Stimulated activated CD4-positive, alpha-beta T cell treated with anti-CD3 and anti-CD28 coated beads, Interleukin-4, amount 100 ng/mL, for 48 hours (primary cell): ENCODE measurements around the gene SLC30A2.
A peak's percentile ranks its signal among the peaks of the same experiment; 100 is the strongest.

Experiments
- DNase-seq, 2 donors: peaks; one replicate each; pipeline ENCODE4 v3.0.0-alpha.2; 2020; ENCODE audit warnings: low read depth in 2 of 2

Gene SLC30A2

DNA sequence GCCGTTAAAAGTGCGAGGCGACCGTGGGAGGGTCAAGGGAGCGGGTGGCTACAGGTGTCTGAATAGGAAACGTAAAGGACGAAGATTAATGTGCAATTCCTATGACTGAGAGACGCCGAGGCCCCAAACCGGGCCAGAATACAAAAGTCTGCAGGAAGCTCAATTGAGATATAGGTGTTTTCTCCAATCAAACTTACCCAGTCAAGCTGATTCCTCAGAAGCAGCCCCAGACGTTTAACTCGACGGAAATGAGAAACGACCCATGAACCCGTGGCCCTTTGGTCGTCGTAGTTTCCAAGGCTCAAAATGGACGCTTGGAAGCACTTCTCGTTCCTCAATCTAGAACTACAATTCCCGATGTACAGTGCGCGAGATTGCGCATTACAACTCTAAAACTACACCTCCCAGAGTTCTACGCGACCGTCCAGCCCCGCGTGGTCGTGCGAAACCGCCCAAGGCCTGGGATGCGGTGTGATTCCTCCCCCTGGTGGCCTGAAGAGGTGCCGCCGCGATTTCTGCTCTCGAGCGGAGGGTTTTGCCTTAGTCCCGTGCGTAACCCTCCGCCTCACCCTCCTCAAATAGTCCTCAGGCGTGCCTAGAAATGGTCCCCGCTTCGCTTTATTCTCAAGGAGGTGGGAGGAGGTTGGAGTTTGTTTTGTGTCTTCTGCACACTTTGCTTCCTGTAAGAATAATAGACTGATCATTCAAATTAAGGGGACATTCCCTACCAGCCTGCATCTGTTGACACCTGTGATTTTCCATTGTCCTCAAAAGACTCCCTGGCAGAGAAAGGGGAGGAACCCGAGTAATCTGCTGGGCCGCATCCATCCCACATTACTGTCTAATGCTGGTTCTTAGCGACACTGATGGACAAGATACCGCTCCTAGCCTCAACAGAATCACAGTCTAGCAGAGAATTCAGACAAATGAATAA lies 47.8 kb downstream of the SLC30A2 start, which contains the start of gene PAFAH2:
PAFAH2 (minus strand) TSS at position 236 of the 934 bp plus-strand sequence. CDS start 7,247 bp downstream, outside the sequence.
- DNase-seq = peak; percentile 94 to 95

DNA sequence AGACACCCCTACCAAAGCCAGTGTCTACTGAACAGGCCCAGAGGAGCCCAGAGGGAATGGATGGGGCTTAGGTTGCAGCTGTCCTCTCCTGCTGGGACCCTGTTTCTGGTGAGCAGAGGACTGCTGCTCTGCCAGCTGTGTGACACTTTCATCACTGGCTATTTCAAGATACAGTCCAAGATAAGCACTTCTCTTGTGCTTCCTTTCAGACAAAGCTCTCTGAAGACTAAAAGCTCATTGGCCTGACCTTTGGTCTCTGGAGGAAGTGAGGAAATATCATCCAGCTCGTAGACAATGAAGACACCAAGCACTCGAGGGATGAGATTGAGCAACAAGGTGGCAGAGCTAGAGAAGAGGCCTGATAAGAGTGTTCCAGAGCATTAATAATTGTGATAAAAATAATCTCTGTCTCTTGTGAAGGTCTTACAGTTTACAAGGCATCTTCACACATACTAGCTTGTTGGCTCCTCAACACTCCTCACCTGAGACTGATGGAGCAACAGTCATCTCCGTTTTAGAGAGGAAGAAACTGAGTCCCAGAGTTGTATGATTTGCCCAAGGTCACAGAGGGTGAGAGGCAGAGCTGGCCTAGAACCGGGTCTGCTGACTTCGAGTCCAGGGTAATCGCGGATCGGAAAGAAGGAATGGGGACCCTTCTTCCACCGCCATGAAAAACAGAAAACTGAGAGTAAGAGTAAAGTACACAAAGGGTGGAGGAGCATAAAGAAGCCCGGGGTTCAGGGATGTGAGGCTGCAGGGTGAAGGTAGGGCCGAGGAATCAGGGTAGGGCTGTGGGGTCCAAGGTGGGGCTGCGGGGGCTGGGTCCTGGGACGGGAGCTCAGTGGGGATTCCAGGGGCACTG lies 48.7 kb downstream of the SLC30A2 start:
- DNase-seq = no peak

DNA sequence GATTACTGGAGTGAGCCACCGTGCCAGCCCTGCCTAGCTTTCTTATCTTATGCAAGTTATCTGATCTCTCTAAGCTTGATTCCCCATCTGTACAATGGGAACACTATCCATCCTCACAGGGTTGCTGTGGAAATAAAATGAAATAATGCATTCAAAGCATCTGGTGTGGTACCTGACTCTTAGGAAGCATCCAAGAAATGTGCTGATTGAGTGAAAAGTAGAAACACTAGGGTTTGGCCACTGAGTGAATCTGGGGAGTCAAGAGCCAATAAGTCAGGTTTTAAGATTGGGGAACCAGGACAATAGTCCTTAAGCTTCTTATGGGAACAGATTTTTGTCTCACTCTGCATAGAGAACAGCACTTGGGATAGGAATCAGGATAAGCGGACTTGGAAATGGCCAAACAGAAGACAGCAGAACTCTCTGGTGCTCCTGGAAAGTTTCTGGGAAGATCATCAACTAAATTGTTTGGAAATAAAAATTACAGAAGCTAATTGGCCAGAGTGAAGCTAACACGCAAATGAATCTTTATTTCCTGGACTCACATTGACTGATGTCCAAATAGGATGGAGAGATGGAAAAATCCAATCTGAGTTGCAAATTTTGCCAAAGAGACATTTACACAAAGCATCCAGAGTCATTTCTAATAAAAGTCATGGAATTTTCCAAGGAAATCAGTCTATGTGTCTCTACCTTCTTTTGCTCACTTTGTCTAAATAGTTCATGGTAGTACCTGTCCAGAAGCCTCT lies 51.3 kb downstream of the SLC30A2 start:
- DNase-seq = no peak

DNA sequence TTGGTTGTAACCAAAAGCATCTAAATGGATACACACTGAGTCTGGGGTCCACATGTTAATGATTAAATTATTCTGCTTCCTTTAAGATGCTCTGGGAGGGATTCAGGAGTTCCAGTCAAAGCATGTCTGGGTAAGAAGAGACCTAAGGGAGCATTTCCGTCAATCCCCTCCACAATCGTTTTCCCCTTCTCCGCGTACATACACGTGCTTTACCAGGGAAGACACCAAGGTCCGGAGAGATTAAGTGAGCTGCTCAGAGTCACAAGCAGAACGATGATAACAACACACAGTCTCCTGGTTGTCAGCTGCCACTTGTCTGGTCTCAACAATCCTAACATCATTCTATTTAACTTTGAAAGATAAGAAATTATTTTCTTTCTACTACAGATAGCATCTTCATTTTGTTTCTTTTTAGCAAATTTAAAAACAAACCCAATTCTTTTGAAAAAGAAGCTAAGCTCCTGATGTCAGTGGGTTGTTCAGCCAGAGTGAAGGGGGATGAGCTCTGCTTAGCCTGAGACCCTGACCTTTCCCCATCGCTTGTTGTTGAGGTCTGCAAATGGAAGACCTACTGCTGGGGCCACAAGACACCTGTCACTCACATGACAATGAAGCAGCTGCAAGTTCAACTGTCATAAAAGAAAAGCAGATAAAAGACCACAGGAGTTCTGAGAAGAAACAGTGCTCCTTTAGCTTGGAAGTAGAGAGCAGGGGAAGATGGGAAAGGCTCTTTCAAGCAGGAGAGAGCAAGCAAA lies 52.5 kb downstream of the SLC30A2 start:
- DNase-seq = no peak

DNA sequence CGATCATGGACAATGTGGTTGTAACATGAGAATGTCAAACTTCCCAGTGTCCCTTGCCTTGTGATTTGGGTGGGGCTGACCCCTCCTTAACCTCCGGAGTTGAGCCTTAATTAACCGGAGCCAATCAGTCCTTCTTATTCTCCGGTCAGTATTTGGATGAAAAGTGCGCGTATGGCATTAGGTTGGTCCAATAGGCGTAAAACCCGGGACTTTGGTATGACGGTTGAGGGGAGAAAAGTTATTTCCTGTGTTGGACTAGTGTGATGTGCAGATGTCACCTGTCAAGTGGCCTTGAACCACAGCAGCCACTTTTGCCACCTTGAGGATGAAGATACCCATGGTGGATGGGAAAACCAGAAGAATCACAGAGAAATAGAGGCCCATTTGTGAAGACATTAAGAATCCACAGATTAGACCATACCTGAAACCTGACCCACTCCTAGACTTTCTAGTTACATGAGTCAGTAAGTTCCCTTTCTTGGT lies 53.2 kb downstream of the SLC30A2 start:
- DNase-seq = no peak

DNA sequence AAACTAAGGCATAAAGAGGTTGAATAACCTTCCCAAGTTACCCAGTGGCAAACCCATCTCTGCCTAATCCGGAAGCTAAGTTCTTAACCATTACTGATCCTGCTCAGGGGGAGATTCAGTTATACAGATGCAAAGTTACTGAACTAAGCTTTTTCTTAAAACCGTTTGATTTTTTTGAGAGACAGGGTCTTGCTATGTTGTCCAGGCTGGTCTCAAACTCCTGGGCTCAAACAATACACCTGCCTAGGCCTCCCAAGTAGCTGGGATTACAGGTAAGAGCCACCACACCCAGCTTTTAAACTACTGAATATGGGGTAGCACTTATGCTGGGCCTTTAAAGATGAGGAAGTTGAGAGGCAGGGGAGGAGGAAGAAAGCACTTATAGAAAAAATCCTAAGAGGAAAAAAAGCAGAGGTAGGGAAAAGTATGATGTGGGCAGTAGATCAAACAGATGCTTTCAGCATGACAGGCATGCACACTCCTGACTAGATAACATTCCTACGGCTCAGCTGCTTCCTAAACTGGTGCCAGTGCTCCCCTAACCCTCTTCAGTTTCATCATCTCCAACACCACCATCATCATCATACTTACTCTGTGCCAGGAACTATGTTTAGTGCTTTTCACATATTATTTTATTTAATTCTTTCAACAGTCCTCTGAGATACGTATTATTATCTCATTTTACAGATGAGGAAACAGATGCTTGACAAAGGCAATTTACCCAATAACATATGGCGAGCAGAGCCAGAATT lies 53.8 kb downstream of the SLC30A2 start:
- DNase-seq = no peak

DNA sequence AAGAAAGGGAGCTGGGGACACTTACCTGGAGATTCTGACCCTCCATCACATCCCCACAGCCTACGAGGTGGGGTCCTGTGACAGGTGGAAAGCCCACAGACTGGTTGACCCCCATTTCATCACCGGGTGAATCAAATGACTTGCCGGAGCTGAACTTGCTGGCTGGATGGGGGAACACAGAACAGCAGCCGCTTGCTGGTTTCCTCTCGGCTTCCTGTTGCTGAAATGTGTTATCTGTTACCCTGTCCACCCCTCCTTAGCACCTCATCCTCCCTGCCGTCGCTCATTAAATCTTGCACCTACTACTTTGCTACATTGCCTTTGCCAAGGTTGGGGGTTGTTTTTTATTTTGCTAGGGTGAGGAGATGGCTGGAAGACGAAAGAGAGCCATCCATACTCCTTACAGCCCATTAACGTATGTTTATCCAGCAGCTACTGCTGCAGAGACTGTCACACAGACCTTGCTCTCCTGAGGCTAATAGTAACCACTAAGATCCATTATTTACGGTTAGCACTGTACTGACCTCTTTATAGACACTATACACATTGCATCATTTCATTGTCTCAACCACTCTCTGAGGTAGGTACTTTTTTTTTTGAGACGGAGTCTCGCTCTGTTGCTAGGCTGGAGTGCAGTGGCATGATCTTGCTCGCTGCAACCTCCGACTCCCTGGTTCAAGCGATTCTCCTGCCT lies 55.1 kb downstream of the SLC30A2 start:
- DNase-seq = peak in 1 of 2 donors; percentile 19

DNA sequence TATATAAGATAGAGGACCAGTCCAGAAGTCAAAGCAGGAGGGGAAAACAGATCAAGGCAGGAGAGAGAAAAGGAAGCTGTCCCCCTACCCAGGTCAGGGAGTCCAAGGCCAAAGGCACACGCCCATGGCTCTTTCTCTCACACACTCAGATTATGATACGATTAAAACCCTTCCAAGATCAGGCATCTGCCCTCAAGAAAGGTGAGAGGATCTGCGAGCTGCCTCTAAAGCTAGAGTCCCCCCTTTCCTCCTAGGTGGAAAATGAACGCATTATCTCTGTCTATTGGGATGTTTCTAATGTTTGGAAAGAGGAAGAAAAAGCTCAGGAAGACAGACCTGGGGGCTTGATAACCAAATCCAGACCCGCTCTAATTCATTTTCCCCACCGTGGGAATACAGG lies 55.7 kb downstream of the SLC30A2 start:
- no peak for DNase-seq

DNA sequence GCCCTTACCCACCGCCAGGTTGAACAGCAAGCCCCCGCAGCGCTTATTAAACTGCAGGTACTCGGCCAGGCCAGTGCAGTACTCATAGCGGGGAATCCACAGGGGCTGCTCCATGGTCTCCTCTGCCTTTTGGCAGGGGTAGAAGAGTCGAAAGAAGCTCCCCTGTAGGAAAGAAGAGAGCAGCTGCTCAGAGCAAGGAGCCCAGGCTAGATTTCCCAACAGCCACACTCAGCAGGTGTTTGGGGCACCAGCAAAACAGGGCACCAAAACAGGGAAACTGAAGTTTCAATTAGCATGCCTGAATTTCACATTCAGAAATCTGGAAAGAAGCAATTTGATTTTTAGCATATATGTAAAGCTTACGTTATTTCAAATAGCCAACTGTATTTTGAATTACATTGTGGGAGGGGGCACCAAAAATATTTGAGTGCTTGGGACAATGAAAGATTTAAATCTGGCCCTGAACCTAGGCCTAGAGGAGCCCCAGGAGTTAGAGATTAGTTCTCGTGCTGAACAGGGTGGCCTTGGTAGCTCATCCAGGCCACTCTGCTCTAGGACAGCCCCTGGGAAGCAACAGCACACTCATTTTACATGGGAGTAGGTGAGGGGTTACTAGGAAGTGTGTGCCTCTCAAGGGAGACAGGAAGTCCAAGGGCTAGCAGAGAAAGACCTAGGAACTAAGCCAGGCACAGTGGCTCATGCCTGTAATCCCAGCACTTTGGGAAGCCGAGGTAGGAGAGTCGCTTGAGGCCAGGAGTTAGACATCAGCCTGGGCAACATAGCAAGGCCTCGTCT lies 56.3 kb downstream of the SLC30A2 start:
- DNase-seq = no peak

DNA sequence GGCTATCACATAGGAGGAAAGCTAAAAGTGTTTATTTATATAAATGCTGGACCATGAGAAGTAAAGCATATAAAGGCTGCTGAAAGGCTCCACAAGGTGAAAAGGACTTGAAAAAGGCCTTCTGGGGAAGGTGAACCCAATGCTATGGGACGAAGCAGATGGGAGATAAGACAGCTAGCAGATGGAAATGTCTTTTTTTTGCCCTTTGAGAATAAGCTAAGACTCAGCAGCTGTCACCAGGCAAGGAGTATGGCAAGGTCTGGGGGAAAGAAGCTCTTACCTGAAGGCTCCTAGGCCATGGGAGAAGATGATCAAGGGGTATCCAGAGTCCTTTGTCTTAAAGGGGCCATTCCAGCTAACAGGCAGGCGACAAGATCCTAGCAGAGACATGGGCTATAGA lies 58.0 kb downstream of the SLC30A2 start:
- DNase-seq = no peak
